Mammary epithelial cell (primary cell): ENCODE measurements around the gene SLIT3.

Experiments
- CTCF ChIP-seq, 2 donors: IDR thresholded peaks in 1 of 2; conservative IDR thresholded peaks in 1 of 2; 2 replicates each; pipeline ENCODE4 v1.5.1; 2011 to 2012; ENCODE audit warnings: inconsistent platforms in 2 of 2, low read length in 2 of 2, mild to moderate bottlenecking in 2 of 2, control low read depth in 1 of 2, low read depth in 1 of 2; ENCODE audit not compliant: insufficient read depth in 1 of 2; ENCODE audit errors: extremely low read depth in 1 of 2
- EZH2 ChIP-seq: IDR thresholded peaks from 2 replicates; pipeline ENCODE4 v1.6.1; 2012; ENCODE audit warnings: low read length, inconsistent platforms, borderline replicate concordance

- no peak for TF ChIP-seq EZH2
- no peak for TF ChIP-seq CTCF (conservative IDR thresholded peaks at IDR 0.05 in 1 of 2, IDR thresholded peaks at IDR 0.05 in 1 of 2; ENCODE audit: extremely low read depth in 1 of 2, insufficient read depth in 1 of 2, low read depth in 1 of 2, low read length in 2 of 2)
Measured at GRCh38 chr5:168777651-168778050, 523.3 kb downstream of the SLIT3 start.
